DND-41 (cell line): Measurements from ENCODE around the gene CDC42BPG.

Source experiments
- EZH2 ChIP-seq: IDR thresholded peaks from 3 replicates; pipeline ENCODE4 v1.6.1; 2012; ENCODE audit warnings: borderline replicate concordance, low read depth, mild to moderate bottlenecking, moderate library complexity, low read length, inconsistent platforms; ENCODE audit not compliant: severe bottlenecking
- TF ChIP-seq, protein P1 (sequence below): IDR thresholded peaks from 2 replicates; pipeline ENCODE4 v1.5.1; 2012; ENCODE audit warnings: borderline replicate concordance, low read length, moderate library complexity, mild to moderate bottlenecking; ENCODE audit not compliant: poor library complexity, severe bottlenecking; ENCODE audit errors: extremely low read depth

- TF ChIP-seq, protein P1, sequence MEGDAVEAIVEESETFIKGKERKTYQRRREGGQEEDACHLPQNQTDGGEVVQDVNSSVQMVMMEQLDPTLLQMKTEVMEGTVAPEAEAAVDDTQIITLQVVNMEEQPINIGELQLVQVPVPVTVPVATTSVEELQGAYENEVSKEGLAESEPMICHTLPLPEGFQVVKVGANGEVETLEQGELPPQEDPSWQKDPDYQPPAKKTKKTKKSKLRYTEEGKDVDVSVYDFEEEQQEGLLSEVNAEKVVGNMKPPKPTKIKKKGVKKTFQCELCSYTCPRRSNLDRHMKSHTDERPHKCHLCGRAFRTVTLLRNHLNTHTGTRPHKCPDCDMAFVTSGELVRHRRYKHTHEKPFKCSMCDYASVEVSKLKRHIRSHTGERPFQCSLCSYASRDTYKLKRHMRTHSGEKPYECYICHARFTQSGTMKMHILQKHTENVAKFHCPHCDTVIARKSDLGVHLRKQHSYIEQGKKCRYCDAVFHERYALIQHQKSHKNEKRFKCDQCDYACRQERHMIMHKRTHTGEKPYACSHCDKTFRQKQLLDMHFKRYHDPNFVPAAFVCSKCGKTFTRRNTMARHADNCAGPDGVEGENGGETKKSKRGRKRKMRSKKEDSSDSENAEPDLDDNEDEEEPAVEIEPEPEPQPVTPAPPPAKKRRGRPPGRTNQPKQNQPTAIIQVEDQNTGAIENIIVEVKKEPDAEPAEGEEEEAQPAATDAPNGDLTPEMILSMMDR: no peak
- no peak for TF ChIP-seq EZH2
Measured at GRCh38 chr11:64792482-64792881, 52.0 kb downstream of the CDC42BPG start.
